Measurements from ENCODE around the gene CACNA1C.

Gene CACNA1C

DNA sequence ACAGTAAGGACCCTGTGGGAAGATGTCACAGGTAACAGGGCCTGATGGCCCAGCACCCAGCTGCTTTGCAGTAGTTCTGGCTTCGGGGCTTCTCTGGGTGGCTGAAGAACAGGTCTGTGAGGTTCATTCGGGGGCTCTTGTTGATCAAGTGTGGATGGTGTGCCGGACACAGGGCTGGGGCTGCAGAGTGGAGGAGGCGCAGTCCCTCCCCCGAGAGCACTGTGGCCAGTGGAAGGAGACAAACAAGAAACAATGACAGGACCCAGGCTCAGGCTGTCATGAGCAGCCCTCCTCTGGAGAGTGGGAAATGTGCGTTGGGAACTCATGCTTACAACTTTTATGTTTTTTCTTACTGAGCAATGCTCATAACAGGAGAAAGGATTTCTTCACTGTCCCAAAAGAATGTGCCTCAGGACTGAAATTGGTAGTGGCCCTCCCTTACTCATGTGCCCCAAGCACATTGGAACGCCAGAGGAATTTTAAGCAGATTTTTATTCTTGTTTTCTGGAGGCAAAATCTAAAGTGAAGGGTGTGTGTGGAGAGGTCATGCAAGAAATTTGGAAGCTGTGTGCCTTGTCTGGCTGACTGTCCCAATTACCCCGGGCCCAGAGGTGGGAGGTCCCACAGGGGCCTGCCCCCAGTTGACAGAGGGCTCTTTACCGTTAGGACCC, 233.8 kb downstream of the CACNA1C start:
- DNase-seq, result no peak

DNA sequence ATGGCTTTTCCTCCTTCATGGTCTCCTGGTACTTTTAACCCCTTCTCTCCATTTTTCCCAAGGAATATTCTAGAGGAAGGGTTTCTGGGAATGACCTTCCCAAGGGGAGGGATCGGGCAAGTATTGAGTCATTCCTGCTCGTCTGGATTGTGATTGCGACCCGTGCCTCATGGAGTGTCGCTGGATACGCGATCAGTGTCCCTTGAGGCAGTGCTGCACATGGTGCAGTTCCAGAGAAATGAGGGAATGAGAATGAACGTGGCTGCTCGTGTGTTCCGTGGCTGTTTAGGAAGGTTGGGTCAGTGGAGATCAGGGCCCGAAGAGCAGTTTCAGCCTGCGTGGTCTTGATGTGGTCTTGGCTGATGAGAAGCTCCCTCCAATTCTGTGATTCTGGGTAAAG, 234.4 kb downstream of the CACNA1C start:
- DNase-seq, result no peak

GRCh38 chr12:2287589-2287988, 234.8 kb downstream of the CACNA1C start:
- no peak for DNase-seq

DNA sequence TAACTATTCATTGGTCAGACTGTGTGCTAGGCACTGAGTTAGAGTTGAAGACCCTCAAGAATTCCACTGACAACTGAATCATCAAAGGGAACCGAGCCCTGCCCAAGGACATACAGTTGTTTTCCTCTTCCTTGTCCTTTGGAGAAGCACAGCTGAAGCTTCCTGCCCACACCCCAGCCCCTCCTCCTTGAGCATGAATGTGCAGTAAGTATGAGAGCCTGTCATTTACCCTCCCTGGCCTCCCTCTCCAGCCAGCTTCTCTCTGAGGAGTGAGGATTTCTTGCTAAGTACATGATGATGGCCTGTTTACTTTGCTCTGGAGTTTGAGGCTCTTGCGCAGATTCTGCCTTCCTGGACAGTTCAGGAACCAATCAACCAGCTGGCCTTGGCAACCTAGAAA, 235.2 kb downstream of the CACNA1C start:
- peak in 1 of 2 donors; percentile 31 for DNase-seq

GRCh38 chr12:2288471-2288870, 235.7 kb downstream of the CACNA1C start:
- DNase-seq, result no peak

- no peak for DNase-seq
These were observed 236.1 kb downstream of the CACNA1C start for GRCh38 chr12:2288875-2289274.

DNA sequence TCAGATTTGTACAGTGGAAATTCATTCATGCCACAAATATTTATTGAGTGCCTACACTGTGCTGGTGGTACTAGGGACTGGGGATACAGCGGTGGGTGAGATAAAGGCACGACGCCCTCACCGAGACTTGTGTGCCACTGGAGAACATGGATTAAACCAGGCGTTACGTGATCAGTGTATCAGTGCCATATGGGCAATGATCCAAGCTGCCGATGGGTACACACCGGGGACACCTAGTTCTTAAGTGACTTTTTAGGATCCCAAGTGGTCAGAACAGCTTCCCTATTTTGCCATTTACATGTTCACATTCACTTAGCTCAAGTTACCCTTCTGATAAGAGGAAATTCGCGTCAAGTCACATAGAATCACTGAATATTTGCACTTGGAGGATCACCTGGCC, 236.7 kb downstream of the CACNA1C start:
- no peak for DNase-seq

DNA sequence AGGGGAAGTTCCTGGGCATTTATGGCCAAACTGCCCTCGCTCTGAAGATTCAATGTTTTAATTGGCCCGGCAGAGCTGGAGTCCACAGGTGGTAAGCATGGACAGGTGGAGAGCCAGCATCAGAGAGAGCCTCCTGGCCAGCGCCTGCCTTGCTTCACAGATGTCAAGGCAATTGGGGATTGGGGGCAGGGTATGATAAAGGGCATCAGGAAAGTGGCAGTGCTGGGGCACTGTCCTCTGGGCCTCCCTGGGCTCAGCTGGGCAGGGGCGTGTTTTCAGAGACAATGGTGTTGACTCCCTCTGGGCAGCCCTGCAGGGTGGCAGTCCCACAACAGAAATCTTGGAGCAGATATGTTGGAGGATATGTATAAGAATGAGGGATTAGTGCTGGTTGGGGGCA, 237.3 kb downstream of the CACNA1C start:
- DNase-seq, result no peak

DNA sequence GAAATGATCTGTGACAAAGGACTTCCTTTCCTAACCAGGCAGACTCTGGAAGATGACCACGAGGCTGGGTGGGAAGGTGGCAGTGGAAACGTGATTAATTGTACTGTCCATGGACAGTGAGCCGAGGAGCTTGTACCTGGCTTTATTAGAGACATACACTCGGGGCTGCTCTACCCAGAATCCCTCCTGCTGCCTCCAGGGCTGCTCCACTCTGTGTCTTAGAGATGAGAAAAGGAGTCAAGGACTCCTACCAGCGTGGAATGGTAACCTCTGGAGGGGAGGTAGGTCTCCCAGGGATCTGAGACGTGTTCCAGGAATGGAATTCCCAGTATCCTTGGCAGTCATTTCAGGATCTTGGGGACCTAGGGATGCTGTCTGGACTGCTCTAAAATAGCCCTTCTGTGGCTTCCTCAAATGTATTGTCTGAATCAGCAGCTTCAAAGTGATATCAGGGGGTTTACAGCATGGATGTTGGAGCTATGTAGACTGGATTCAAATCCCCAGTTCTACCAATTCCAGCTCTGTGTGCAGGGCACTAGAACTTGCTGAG, 237.8 kb downstream of the CACNA1C start:
- no peak for DNase-seq

DNA sequence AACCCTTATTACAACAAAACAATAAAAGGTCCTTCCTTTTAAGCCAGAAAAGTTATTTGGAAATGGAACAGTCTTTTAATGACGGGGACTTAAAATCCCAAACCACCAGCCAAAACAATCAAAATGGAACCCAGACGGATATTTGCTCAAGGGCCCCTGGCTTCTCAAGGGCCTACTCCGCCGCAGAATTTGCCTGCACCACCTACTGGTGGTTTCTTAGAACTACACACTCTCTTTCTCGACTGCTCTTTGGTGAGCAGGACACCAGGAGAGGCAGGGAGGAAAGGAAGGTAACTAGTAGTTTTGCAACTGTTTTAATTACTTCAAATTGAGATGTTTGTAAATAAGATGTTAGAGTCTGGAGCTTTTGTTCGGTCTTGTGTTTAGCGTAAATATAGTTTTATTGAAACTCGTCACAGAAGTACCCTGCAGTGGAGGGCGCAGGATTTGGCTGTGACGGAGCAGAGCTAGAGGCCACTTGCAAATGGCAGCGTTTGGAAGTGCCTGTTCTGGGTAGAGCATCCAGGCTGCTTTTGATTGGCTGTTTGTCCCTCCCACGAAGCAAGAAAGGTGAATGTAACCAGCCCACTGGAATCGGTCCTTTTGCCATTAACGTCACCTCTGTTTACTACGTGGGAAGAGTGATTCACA, 238.5 kb downstream of the CACNA1C start:
- peak in 1 of 2 donors; percentile 40 for DNase-seq

GRCh38 chr12:2291947-2292346, 239.2 kb downstream of the CACNA1C start:
- DNase-seq, result no peak

GRCh38 chr12:2292560-2292959, 239.8 kb downstream of the CACNA1C start:
- no peak for DNase-seq

GRCh38 chr12:2294651-2295475, 242.1 kb downstream of the CACNA1C start:
- DNase-seq, result peak in 1 of 2 donors; percentile 77

- DNase-seq, result peak in 1 of 2 donors; percentile 25
These were observed 243.2 kb downstream of the CACNA1C start for GRCh38 chr12:2295941-2296461.

DNA sequence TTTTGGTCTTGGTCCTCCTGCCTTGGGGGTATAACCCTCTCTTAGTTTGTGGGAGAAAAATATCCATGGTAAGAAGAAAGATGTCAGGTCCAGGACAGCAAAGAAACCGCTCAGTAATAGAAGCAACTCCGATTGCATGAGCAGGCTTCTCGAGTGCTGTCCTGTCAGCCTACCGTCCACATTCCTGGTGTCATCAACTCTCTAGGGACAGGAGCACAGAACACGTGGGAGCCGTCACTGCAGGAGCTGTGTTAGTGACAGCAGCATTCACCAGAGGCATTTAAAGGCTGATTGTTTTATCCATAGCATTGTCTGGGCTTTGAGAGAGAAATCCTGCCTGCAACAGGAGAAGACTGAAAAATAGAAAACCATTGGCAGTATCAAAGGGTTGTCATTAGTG, 244.2 kb downstream of the CACNA1C start:
- DNase-seq, result no peak

DNA sequence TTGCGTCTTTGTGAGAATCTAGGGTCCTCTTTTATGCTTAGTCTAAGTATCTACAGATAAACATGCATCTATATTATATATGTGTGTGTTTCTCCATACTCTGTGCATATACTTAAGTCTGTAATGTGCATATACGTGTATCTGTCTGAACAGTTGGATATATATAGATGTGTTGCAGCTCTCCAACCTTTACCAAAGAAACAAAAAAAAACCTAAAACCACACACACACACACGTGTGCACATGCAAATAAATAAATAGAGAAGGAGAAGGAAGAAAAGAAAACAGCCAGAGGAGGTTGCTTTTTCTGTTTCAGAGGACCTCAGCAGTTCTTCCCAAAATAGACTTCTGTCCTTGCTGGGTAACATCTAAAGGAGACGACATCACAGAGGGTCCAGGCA, 244.9 kb downstream of the CACNA1C start:
- DNase-seq, result no peak

DNA sequence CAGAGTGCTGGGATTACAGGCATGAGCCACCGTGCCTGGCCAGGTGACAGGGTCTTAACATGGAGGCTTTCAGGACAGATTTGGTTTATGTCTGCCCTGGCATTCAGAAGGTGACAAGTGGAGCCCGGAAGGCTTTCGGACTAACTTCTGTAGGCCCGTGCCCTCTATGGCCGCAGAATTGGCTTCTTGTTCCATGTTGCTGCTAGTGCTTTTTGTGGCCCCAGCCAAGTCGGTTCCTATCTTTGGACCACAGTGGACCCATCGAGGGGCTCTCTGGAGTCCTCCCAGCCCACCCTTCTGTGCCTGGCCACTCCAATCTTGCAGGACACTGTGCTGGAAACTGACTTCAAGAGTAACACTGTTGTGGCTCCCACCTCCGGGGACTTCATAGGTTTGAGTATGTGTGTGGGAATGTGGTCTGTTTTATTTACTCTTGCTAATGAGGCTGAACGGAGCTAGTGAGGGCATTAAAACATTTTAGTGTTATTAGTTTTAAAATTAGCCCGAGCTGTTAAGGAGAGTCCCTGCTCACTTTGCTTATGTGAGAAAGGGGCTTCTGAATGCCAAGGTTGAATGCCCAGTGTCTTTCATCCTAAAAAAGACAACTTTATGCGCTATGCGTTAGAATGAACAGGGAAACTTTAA, 245.9 kb downstream of the CACNA1C start:
- no peak for DNase-seq

DNA sequence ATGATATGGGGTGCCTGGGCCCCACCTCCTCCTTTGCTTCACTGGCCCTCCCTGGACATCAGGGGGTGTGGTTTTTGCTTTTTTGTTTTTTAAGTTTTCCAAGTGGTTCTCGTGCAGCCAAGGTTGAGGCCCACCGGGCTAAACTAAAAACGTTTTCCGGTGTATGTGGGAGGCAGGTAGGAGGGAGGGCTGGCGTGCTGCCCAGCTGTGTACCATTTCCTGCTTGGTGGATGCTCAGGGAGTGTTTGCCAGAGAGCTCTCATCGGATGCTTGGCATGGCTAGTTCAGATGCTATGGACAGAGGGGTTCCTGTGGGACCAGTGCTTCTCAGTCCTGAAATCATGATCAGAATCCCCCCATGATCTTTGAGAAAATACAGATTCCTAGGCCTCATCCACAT, 246.4 kb downstream of the CACNA1C start:
- no peak for DNase-seq

- DNase-seq, result no peak
These were observed 247.4 kb downstream of the CACNA1C start for GRCh38 chr12:2300168-2300567.

- no peak for DNase-seq
These were observed 248.1 kb downstream of the CACNA1C start for GRCh38 chr12:2300886-2301285.

DNA sequence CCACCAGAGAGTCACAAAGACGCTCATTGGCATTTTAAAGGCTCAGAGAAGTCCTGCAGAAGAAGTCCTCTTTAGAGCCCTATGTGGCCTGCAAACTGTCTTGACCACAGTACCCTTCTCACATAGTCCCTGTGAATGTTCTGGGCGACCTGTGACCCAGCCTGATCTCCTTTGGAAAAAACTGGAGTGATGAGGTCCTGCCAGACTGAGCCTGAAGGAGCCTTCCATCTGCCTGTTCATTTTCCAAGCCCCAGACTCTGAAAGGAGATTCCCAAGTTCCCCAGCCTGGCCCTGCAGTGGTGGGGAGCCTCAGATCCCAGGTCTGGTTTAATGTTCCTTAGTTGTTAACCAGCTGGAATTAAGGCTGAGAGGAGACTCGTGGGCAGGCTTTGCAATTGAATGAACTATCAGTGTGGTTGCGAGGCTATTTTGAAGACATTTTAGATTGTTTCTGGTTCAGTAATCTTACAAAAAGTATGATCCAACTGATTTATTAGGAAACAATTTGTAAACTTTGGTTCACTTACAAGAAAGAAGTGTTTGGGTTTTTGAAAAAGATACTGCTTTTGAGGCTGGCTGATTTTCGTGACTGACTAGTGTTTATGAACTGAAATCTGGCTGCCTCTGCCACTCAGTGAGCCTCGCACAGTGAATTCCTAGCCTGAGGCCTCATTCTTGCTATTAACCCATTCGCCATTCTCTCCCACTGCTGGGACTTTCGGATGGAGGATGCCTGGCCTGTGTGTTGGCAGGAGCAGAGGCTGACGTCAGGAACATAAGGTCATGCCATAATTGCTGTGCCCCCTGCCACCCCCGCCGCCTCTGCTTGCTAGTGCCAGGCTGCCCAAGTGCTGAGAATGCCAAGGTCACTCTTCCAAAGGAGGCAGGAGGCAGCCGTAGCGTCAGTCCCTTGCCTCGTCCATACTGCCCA, 249.0 kb downstream of the CACNA1C start:
- no peak for DNase-seq

Data from CD4-positive, alpha-beta T cell treated with Interleukin-1 beta for 1 hour (primary cell).